NCI-H1436 (cell line): ENCODE measurements around the gene SVEP1.

Experiments used
- DNase-seq: peaks from one replicate; lab custom pipeline; 2025; lab: John Stamatoyannopoulos, UW

The SVEP1 gene

DNA sequence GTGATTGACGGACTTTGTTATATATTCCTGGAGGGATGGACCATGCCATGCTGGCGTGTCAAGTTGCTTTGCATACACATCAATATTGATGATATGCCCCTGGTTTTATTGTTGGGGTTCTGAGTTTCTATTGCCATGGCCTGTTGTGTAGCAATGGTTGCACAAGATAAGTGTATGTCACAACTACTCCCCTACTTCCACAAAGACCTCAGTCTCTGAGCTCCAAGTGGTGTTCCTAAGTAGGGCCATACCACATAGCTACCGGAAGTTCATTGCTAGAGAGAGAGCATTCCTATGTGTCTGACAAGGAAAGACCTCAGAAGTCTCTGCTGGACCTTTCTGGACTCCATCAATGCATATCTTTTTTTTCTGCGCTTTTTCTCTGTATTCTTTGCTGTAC, 261.6 kb downstream of the SVEP1 start:
- no peak for DNase-seq

DNA sequence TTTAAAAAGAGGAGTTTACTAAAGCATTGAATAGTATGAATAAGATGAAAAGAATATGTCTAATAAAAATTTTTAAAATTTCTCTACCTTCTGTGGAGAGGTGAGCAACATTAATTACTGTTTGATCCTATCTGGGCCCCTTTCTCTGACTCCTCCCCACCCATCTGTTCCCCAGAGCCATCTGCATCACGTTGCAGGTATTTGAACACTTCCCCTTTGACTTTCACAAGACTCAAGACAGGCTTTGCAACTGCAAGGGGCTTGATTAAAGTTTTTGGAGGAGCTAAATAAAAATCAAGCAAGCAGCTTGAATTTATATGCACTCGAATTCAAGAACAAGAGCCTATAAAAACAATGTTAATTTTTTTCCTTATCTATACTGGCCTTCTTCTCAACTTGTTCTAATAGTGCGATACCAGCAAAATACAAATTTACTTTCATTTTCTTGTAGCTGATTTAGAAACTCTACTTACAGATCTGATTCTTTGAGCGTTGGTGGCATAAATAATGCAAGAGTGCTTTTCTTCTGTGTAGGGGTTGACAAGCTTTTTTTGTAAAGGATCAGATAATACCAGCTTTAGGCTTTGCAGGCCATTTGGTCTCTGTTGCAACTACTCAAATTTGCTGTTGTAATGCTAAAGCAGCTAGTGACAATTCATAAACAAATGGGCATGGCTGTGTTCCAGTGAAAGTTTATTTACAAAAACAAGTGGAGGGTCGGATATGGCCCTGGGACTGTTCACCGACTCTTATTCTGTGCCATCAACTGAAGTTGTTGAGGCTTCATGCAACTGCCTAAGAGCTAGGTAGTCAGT, 263.1 kb downstream of the SVEP1 start:
- no peak for DNase-seq
